ENCODE results near the gene SORCS2.

- TF ChIP-seq, protein P1, sequence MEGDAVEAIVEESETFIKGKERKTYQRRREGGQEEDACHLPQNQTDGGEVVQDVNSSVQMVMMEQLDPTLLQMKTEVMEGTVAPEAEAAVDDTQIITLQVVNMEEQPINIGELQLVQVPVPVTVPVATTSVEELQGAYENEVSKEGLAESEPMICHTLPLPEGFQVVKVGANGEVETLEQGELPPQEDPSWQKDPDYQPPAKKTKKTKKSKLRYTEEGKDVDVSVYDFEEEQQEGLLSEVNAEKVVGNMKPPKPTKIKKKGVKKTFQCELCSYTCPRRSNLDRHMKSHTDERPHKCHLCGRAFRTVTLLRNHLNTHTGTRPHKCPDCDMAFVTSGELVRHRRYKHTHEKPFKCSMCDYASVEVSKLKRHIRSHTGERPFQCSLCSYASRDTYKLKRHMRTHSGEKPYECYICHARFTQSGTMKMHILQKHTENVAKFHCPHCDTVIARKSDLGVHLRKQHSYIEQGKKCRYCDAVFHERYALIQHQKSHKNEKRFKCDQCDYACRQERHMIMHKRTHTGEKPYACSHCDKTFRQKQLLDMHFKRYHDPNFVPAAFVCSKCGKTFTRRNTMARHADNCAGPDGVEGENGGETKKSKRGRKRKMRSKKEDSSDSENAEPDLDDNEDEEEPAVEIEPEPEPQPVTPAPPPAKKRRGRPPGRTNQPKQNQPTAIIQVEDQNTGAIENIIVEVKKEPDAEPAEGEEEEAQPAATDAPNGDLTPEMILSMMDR (IDR thresholded peaks at IDR 0.05) = no peak
- no peak for TF ChIP-seq POLR2A (IDR thresholded peaks at IDR 0.05)
Measured at GRCh38 chr4:7487502-7487901, 295.2 kb downstream of the SORCS2 start.
